Transverse colon (tissue), 4 donors: ENCODE data around the gene CHAT. TPM values are rescaled to one million over a fixed set of nuclear protein-coding genes. Genes with fewer than 3 reads are reported as not detected.

Experiments
- DNase-seq: peaks from one replicate; pipeline ENCODE4 v3.0.0-alpha.2; 2019
- H3K27ac ChIP-seq, 4 donors: fragments of 200-600 bp; sonication (generic); 2 replicates each; pipeline ENCODE4 v1.5.1; 2016 to 2018; ENCODE audit warnings: inconsistent platforms in 4 of 4
- H3K27me3 ChIP-seq: fragments of 200-600 bp; sonication (generic); 2 replicates; pipeline ENCODE4 v1.5.1; 2017; ENCODE audit warnings: inconsistent platforms
- H3K36me3 ChIP-seq, 4 donors: fragments of 200-600 bp; sonication (generic); 2 replicates each; pipeline ENCODE4 v1.5.1; 2017 to 2019; ENCODE audit warnings: inconsistent platforms in 4 of 4
- H3K4me1 ChIP-seq, 4 donors: fragments of 200-600 bp; sonication (generic); 2 replicates each; pipeline ENCODE4 v1.5.1; 2017 to 2020; ENCODE audit warnings: inconsistent platforms in 4 of 4
- H3K4me3 ChIP-seq, 4 donors: fragments of 200-600 bp; sonication (generic); 1 replicate in 1 of 4; 2 replicates in 3 of 4; pipeline versions ENCODE4 v1.5.1 to v1.6.1; 2017 to 2019; ENCODE audit warnings: inconsistent platforms in 4 of 4
- H3K9me3 ChIP-seq, 2 donors: fragments of 200-600 bp; sonication (generic); 2 replicates each; pipeline ENCODE4 v1.5.1; 2017 to 2019; ENCODE audit warnings: inconsistent platforms in 2 of 2
- EP300 ChIP-seq: sonication (generic); formaldehyde crosslinking; IDR thresholded peaks from one replicate; pipeline ENCODE4 v1.6.1; 2017; ENCODE audit warnings: antibody characterized with exemption, low read depth
- POLR2A ChIP-seq: fragments of 450-650 bp; IDR thresholded peaks from one replicate; pipeline ENCODE4 v1.6.1; 2016; ENCODE audit warnings: antibody characterized with exemption, mild to moderate bottlenecking, moderate library complexity
- POLR2AphosphoS5 ChIP-seq, 3 donors: sonication (generic); formaldehyde crosslinking; IDR thresholded peaks; one replicate each; pipeline ENCODE4 v1.6.1; 2016; ENCODE audit warnings: antibody characterized with exemption in 3 of 3
- WGBS, 2 donors: methylation state at CpG; one replicate each; pipeline ENCODE4 v1.1.5; 2018; ENCODE audit warnings: low coverage in 1 of 2; 5-methylcytosine and 5-hydroxymethylcytosine counted together
- in situ Hi-C, 4 donors: fragments of 200-750 bp; cut with MboI; loops; one replicate each; pipeline versions ENCODE4 v1.15.0 to v1.15.1; 2017; ENCODE audit warnings: low sequenced_read_pairs in 3 of 4, low pct_ligation_motif_present in 1 of 4, low pct_unique_long_range_greater_than_20kb in 1 of 4
- intact Hi-C: fragments of 100-400 bp; cut with DNase I; formaldehyde crosslinking; loops from one replicate; pipeline ENCODE4 v1.15.1; 2023; ENCODE audit warnings: low total_unique reads
- total RNA-seq, 4 donors: library from RNA; depleted of rRNA; stranded (reverse); fragments of >200 nt; gene quantifications; one replicate each; pipeline ENCODE4 v1.1.0, GENCODE V29; 2016
- TF ChIP-seq, protein P1 (sequence below), 5 experiments: fragments of 200-600 bp in 3 of 5; fragments of 450-650 bp in 2 of 5; sonication (generic) in 3 of 5; IDR thresholded peaks; 1 replicate in 2 of 5; 2 replicates in 3 of 5; pipeline ENCODE4 v1.5.1; 2016 to 2017; ENCODE audit warnings: antibody characterized with exemption in 5 of 5, inconsistent platforms in 3 of 5, mild to moderate bottlenecking in 2 of 5, moderate library complexity in 1 of 5

CHAT gene
- total RNA-seq, 4 donors from 2014 or later, result 1.1 to 3.8 TPM; not detected in 2

DNA sequence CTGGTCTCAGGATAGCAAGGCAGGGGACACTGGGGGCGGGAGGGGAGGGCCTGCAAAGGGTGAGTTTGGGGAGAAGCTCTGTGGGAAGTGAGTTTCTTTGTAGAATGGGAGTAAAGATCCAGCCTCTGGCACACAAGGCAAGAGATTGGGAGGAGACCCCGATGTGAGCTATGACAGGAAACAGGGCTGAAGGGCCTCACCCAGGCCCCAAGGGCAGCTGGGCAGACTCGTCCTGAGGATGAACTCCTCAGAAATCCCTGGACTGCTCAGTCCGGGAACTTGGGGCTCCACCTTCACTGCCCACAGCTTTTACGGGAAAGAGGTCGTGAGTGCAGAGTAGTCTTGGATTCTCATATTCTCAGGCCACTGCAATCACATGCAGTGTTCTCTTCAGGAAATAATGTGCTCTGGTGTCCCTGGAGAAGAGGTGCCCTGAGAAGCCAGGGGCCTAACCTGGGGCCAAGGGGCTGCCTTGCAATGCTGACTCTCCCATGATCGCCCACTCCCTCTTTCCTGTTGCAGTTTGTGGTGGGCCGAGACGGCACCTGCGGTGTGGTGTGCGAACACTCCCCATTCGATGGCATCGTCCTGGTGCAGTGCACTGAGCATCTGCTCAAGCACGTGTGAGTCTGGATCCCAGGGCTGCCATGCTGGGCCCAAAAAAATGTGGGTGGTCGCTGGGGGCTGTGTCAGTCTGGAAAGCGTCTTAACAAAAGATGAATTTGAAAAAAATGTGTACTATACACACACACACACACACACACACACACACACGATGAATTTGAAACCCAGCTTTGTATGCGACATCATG lies 34.4 kb downstream of the CHAT start:
- Histone ChIP-seq H3K27me3 (no peaks in the 10 kb centered on the region), H3K4me3 (no peak overlapping the region), H3K36me3 (no peaks in the 10 kb centered on the region), H3K27ac (no peak overlapping the region), H3K4me1 (no peaks in the 10 kb centered on the region), H3K9me3 (no peaks in the 10 kb centered on the region)
- in situ Hi-C loops, result no loop called here
- intact Hi-C loops, result no loop called here
- TF ChIP-seq POLR2A (no peak), EP300 (no peak), POLR2AphosphoS5 (IDR thresholded peaks at IDR 0.05) (no peak)
- TF ChIP-seq, protein P1, sequence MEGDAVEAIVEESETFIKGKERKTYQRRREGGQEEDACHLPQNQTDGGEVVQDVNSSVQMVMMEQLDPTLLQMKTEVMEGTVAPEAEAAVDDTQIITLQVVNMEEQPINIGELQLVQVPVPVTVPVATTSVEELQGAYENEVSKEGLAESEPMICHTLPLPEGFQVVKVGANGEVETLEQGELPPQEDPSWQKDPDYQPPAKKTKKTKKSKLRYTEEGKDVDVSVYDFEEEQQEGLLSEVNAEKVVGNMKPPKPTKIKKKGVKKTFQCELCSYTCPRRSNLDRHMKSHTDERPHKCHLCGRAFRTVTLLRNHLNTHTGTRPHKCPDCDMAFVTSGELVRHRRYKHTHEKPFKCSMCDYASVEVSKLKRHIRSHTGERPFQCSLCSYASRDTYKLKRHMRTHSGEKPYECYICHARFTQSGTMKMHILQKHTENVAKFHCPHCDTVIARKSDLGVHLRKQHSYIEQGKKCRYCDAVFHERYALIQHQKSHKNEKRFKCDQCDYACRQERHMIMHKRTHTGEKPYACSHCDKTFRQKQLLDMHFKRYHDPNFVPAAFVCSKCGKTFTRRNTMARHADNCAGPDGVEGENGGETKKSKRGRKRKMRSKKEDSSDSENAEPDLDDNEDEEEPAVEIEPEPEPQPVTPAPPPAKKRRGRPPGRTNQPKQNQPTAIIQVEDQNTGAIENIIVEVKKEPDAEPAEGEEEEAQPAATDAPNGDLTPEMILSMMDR (IDR thresholded peaks at IDR 0.05), result no peak
- WGBS, 2 donors, result 73% methylated on average over 18 of the region's 18 CpGs; no CpG with 5 or more reads in 1 of the 2 donors
- DNase-seq, result no peak

DNA sequence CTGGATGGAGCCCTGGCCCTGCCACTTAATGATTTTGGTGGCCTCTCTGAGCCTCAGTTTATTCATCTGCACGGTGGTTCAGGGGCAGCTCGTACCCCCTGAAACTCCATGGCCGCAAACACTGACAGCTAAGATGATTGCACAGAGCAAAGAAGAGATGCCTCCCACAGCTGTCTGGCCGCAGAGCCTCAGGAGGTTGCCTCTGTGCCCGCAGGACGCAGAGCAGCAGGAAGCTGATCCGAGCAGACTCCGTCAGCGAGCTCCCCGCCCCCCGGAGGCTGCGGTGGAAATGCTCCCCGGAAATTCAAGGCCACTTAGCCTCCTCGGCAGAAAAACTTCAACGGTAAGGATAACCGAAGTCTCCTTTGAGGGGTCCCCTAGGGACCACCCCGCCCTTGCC lies 35.5 kb downstream of the CHAT start:
- Histone ChIP-seq H3K4me3 (no peak overlapping the region), H3K9me3 (no peaks in the 10 kb centered on the region), H3K27me3 (no peaks in the 10 kb centered on the region), H3K4me1 (no peaks in the 10 kb centered on the region), H3K27ac (no peak overlapping the region), H3K36me3 (no peaks in the 10 kb centered on the region)
- WGBS, 2 donors, result 17 to 43% methylated on average over 12 to 17 of the region's 17 CpGs
- intact Hi-C loops (no loop called here), in situ Hi-C loops (no loop called here)
- DNase-seq, result no peak
- TF ChIP-seq EP300 (no peak), POLR2A (no peak), POLR2AphosphoS5 (IDR thresholded peaks at IDR 0.05) (no peak)
- TF ChIP-seq, protein P1 (IDR thresholded peaks at IDR 0.05), result no peak

DNA sequence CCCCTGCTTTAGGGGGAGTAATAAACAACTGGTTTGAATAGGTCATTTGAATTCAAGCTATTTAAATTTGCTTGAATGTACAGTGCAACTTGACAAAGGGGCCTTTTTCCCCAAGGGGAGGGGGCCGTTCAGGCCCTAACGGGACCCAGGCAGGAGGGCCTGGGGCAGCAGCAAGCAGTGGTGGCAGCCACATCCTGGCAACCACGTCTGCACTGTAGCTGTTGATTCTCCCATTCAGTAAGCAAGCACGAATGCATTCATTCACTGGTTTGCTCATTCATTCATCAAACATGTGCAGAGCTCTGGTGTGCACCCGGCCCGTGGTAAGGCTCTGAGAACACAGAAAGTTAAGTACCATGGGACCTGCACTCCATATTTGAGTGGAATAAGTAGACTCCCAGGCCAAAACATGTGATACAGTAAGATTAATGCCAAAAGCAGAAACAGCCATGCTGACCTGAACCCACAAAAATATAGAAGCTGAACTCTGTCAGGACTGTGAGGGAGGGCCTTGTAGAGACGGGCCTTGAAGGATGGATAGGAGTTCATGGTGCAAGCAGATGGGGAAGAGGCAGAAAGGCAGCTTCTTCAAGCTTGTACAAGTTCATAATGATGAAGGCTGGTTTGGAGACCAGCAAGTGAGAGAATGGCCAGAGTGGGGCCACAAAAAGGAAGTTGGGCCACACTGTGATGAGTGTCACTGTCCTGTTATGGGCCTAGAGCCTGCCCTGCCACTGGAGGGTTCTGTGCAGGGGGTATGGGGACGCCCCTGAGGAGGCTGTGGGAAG lies 36.3 kb downstream of the CHAT start:
- H3K9me3 ChIP-seq, result no peaks in the 10 kb centered on the region
- in situ Hi-C loops, result no loop called here
- no peaks in the 10 kb centered on the region for H3K27me3 ChIP-seq
- H3K36me3 ChIP-seq, result no peaks in the 10 kb centered on the region
- no peak for DNase-seq
- H3K27ac ChIP-seq, result no peak overlapping the region
- no peaks in the 10 kb centered on the region for H3K4me1 ChIP-seq
- 31 to 62% methylated on average over 3 to 8 of the region's 8 CpGs for WGBS, 2 donors
- no peak overlapping the region for H3K4me3 ChIP-seq
- intact Hi-C loops, result no loop called here
- TF ChIP-seq, protein P1 (IDR thresholded peaks at IDR 0.05), result no peak
- TF ChIP-seq EP300 (no peak), POLR2A (no peak), POLR2AphosphoS5 (IDR thresholded peaks at IDR 0.05) (no peak)

DNA sequence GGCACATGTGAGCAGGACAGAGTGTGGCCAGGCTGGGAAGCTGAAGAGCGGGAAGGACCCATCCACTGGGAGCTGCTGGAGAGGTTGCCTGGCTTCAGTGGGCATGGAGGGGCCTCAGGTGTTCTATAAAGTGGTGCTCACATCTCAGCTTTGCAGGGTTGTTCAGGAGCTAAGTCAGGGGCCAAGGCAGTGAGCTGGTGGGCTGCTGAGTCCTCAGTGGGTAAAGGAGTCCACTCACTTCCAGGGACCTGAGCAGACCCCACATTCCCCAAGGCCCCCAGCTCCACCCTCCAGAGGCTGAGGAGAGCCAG lies 36.8 kb downstream of the CHAT start:
- Histone ChIP-seq H3K4me1 (no peaks in the 10 kb centered on the region), H3K27ac (no peak overlapping the region), H3K36me3 (no peaks in the 10 kb centered on the region), H3K4me3 (no peak overlapping the region), H3K27me3 (no peaks in the 10 kb centered on the region), H3K9me3 (no peaks in the 10 kb centered on the region)
- TF ChIP-seq POLR2AphosphoS5 (IDR thresholded peaks at IDR 0.05) (no peak), EP300 (no peak), POLR2A (no peak)
- TF ChIP-seq, protein P1 (IDR thresholded peaks at IDR 0.05), result no peak
- DNase-seq, result no peak
- intact Hi-C loops (no loop called here), in situ Hi-C loops (no loop called here)
- 94% methylated on average over 1 of the region's 1 CpG; no CpG with 5 or more reads in 1 of the 2 donors for WGBS, 2 donors
